Activated T-cell treated with anti-CD3 and anti-CD28 coated beads for 24 hours (primary cell): ENCODE data around the gene SCUBE3.
A peak's percentile ranks its signal among the peaks of the same experiment; 100 is the strongest.

Source experiments
- DNase-seq: peaks from one replicate; pipeline ENCODE4 v3.0.0-alpha.2; 2020; ENCODE audit warnings: low read depth

The SCUBE3 gene

GRCh38 chr6:35272005-35272404 is 58.2 kb downstream of the SCUBE3 start:
- DNase-seq = no peak

GRCh38 chr6:35273822-35274559 is 60.2 kb downstream of the SCUBE3 start:
- DNase-seq = no peak

GRCh38 chr6:35275744-35276260 is 62.0 kb downstream of the SCUBE3 start:
- no peak for DNase-seq

GRCh38 chr6:35278708-35279107 is 65.0 kb downstream of the SCUBE3 start:
- no peak for DNase-seq

DNA sequence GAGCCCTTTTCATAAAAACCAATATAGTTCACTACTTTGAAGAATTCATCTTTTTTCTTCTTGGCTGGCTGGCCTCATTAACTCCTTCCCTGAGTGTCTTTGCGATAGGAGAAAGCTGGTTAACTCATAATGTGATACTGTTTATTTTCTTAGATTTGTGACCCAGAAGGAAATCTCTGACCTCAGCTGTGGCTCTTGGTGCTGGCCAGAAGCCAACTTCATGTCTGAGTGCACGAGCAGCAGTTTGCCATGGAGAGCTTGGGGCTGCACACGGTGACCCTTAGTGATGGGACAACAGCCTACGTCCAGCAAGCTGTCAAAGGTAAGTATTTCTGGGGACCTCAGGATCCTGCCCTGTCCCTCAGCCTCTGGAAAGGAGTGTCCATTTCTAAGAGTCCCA is 67.1 kb downstream of the SCUBE3 start:
- no peak for DNase-seq

DNA sequence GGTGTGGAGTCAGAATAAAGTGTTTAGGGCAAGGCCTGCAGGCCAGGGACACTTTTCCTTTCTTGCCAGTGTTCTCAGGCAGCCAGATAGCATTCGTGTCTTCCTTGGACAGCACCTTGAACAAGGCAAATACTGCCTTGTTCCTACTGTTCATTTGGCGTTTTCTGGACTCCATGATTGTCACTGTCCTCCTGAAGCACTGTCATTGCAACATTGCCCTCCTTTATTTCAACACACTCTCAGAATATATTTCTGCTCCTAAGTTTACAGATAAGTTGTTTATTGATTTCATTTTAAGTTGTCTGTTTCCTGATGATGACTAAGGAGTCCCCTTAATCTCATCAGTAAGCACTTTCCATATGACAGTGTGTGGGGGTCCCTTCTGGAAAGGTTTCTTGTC is 68.7 kb downstream of the SCUBE3 start:
- DNase-seq = no peak

DNA sequence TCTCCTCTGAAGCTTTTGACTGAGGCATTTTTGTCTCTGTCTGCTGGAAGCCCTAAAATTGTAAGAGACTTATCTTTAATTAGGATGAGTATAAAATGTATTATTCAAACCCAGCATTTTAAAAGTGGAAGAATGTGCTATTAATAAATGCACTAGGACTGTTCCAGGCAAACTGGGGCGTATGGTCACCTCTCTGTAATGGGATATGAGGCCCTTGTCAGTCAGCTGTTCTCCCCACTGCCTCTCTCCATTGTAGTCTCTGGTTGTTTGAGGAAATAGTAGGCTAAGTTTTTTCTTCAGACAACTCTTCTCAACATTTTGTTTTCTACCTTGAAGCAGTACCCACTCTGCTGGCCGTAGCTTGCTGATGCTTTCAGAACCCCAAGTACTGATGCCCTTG is 69.6 kb downstream of the SCUBE3 start:
- DNase-seq = no peak

DNA sequence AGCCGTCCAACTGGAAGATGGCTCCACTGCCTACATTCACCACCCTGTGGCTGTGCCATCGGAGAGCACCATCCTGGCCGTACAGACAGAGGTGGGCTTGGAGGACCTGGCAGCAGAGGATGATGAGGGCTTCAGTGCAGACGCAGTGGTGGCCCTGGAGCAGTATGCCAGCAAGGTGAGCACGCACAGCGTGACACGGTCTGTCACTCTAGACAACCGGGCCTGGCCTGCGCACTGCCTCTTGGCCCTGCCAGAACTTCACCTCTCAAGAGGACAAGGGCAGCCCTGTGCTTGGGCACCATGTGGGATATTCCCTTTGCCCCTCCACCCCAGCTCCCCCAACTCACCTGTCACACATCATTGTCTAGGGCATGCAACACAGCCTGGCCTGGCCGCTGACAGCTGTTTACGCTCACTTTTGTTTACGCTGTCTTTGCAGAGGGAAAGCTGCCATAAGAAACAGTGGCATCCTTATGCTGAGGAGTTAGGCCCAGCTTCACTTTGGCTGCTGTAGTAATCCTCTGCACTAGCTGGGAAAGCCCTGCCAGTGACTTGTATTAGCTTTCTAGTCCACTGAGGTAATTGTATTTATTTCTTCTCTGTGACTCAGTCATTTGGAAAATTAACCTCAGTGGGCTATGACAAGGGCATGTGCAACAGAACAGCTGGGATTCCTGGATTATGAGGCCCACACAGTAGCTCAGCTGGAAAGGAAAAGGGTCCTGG is 74.1 kb downstream of the SCUBE3 start:
- no peak for DNase-seq

GRCh38 chr6:35288834-35289233 is 75.1 kb downstream of the SCUBE3 start:
- no peak for DNase-seq

DNA sequence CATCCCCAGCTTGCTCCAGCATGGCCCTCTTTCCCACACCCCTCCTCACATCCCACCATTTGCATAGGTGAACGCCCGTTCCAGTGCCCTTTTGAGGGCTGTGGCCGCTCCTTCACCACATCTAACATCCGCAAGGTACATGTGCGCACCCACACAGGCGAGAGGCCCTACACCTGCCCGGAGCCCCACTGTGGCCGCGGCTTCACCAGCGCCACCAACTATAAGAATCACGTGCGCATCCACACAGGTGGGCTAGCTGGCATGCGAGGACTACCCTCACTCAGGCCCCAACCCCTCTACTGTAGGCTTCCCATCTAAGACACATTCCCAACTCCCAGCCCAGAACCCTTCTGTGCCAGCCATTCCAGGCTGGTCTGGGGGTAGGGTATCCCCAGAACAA is 77.7 kb downstream of the SCUBE3 start:
- no peak for DNase-seq

GRCh38 chr6:35292494-35292893 is 78.7 kb downstream of the SCUBE3 start:
- no peak for DNase-seq

DNA sequence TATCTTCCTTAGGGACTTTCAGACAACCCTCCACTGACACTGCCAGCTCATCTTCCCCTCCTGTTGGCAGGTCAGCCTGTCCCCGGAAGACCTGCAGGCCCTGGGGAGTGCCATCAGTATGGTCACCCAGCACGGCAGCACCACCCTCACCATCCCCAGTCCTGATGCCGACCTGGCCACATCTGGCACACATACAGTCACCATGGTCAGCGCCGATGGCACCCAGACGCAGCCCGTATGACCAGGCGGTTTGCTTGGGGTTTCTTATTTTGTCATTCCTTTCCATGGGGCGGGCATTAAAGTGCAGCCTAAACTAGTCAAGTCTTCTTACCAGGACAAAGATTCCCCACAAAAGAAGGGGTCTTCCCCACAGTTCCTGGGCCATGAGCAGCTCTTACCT is 79.9 kb downstream of the SCUBE3 start:
- DNase-seq = no peak

GRCh38 chr6:35294308-35294945 is 80.7 kb downstream of the SCUBE3 start:
- DNase-seq = no peak

GRCh38 chr6:35295036-35295435 is 81.3 kb downstream of the SCUBE3 start:
- no peak for DNase-seq

DNA sequence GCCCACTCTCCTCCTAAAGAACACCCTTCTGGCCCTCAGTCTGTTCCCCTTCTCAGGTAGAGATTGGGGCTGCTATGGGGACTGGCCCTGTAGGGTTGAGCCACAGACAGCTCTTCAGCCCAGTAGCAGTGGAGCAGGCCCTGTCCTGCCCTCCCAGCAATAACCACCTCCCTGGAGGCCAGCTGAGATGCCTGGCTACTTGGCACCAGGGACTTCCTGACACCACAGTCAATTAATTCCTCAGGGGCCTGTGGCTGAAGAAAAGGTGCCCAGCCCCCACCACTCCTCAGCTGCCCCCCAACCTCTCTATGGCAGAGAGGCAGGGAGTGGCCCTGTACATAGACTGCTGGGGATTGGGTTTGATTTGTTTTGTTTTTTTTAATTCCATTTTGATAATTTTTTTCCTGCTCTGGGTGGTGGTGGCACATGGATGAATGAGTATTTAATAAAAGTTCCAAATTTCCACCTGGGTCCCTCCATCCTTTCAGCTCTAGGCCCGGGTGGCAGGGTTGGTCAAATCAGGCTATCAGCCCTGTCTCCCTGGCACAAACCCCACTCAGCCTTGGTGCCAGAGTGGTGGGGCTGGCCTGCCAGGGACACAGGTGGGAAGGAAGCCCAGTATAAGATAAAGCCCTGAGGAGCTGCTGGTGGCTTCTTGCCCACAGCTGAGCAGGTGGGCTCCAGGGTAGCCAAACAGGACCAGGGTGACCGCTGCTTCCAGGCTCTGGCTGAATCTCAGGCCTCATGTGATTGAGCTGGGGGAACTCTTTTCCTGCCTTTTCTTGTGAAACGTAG is 82.0 kb downstream of the SCUBE3 start:
- DNase-seq = no peak

GRCh38 chr6:35296931-35297600 is 83.3 kb downstream of the SCUBE3 start:
- no peak for DNase-seq

GRCh38 chr6:35297601-35298481 is 84.1 kb downstream of the SCUBE3 start, which contains the start of gene DEF6:
DEF6 (plus strand) TSS chr6:35297818; CDS start chr6:35297857, 39 bp downstream.
- DNase-seq = peak; percentile 82

- no peak for DNase-seq
Measured at GRCh38 chr6:35298625-35299140, 84.9 kb downstream of the SCUBE3 start.

- DNase-seq = no peak
Measured at GRCh38 chr6:35299674-35300073, 85.9 kb downstream of the SCUBE3 start.

- DNase-seq = no peak
Measured at GRCh38 chr6:35300848-35301247, 87.1 kb downstream of the SCUBE3 start.
